HG02884 (cell line): ENCODE measurements around the gene HYI.
"Not testable (repeated sequence)": the region's sequence is repeated elsewhere in the genome, so short reads cannot be mapped to it uniquely, and the experiment has no call there.

Experiments
- ATAC-seq: cut with Tn5 transposase; IDR thresholded peaks from one replicate; pipeline ENCODE4 v1.9.1; 2021; ENCODE audit warnings: mild to moderate bottlenecking, moderate library complexity; ENCODE audit not compliant: unreplicated experiment

HYI gene

GRCh38 chr1:43453442-43454269 is at the start of gene HYI:
Gene HYI, minus strand, starts transcription at chr1:43453931. Its CDS starts 138 bp downstream, at chr1:43453793.
- ATAC-seq, result no peak

GRCh38 chr1:43501806-43502205 is 48.1 kb upstream of the HYI start:
- ATAC-seq, result not testable (repeated sequence)

- ATAC-seq, result no peak
Measured at GRCh38 chr1:43499898-43500297, 46.2 kb upstream of the HYI start.

GRCh38 chr1:43495204-43495603 is 41.5 kb upstream of the HYI start:
- ATAC-seq, result no peak

- ATAC-seq, result no peak
Measured at GRCh38 chr1:43493661-43494450, 40.1 kb upstream of the HYI start.

- ATAC-seq, result no peak
Measured at GRCh38 chr1:43492826-43493225, 39.1 kb upstream of the HYI start.

- ATAC-seq, result no peak
Measured at GRCh38 chr1:43491061-43491460, 37.3 kb upstream of the HYI start.

- ATAC-seq, result no peak
Measured at GRCh38 chr1:43488165-43488564, 34.4 kb upstream of the HYI start.

- ATAC-seq, result no peak
Measured at GRCh38 chr1:43484367-43484766, 30.6 kb upstream of the HYI start.

GRCh38 chr1:43482215-43482614 is 28.5 kb upstream of the HYI start:
- no peak for ATAC-seq

- ATAC-seq, result no peak
Measured at GRCh38 chr1:43481491-43481890, 27.8 kb upstream of the HYI start.

- ATAC-seq, result no peak
Measured at GRCh38 chr1:43479414-43479813, 25.7 kb upstream of the HYI start.

GRCh38 chr1:43477716-43478115 is 24.0 kb upstream of the HYI start:
- ATAC-seq, result no peak

GRCh38 chr1:43475611-43476401 is 22.1 kb upstream of the HYI start:
- ATAC-seq, result not testable (repeated sequence)

- no peak for ATAC-seq
Measured at GRCh38 chr1:43473463-43473862, 19.7 kb upstream of the HYI start.

- ATAC-seq, result not testable (repeated sequence)
Measured at GRCh38 chr1:43472463-43473151, 18.9 kb upstream of the HYI start.

- no peak for ATAC-seq
Measured at GRCh38 chr1:43472087-43472462, 18.3 kb upstream of the HYI start.

- ATAC-seq, result no peak
Measured at GRCh38 chr1:43469932-43470331, 16.2 kb upstream of the HYI start.

GRCh38 chr1:43468414-43468813 is 14.7 kb upstream of the HYI start:
- ATAC-seq, result no peak

- no peak for ATAC-seq
Measured at GRCh38 chr1:43466403-43466802, 12.7 kb upstream of the HYI start.
